HEK293T (cell line): ENCODE data around the gene SPDYE1.
"Not testable (repeated sequence)": the region's sequence is repeated elsewhere in the genome, so short reads cannot be mapped to it uniquely, and the experiment has no call there.

Experiments used
- BHLHE40 ChIP-seq: fragments of 450-650 bp; IDR thresholded peaks from 2 replicates; pipeline ENCODE4 v1.6.1; 2016; ENCODE audit warnings: mild to moderate bottlenecking, moderate library complexity, borderline replicate concordance
- ELF4 ChIP-seq: fragments of 450-650 bp; IDR thresholded peaks from 2 replicates; pipeline ENCODE4 v1.6.1; 2017; ENCODE audit warnings: antibody characterized with exemption
- FOXA1 ChIP-seq: fragments of 450-650 bp; IDR thresholded peaks from 2 replicates; pipeline ENCODE4 v1.6.1; 2016; ENCODE audit warnings: mild to moderate bottlenecking
- FOXK2 ChIP-seq: fragments of 450-650 bp; IDR thresholded peaks from 2 replicates; pipeline ENCODE4 v1.6.1; 2016; ENCODE audit warnings: mild to moderate bottlenecking
- FOXM1 ChIP-seq: fragments of 450-650 bp; IDR thresholded peaks from 2 replicates; pipeline ENCODE4 v1.6.1; 2017; ENCODE audit warnings: mild to moderate bottlenecking, borderline replicate concordance
- HDGF ChIP-seq: fragments of 450-650 bp; IDR thresholded peaks from 2 replicates; pipeline ENCODE4 v1.6.1; 2017; ENCODE audit warnings: antibody characterized with exemption, borderline replicate concordance
- L3MBTL2 ChIP-seq: fragments of 450-650 bp; conservative IDR thresholded peaks from 2 replicates; pipeline ENCODE4 v1.6.1; 2016; ENCODE audit warnings: mild to moderate bottlenecking
- LEF1 ChIP-seq: fragments of 450-650 bp; IDR thresholded peaks from 2 replicates; pipeline ENCODE4 v1.6.1; 2017; ENCODE audit warnings: mild to moderate bottlenecking, borderline replicate concordance
- PKNOX1 ChIP-seq: fragments of 450-650 bp; IDR thresholded peaks from 2 replicates; pipeline ENCODE4 v1.6.1; 2016
- SP1 ChIP-seq: fragments of 450-650 bp; IDR thresholded peaks from 2 replicates; pipeline ENCODE4 v1.6.1; 2017
- SUZ12 ChIP-seq: fragments of 450-650 bp; IDR thresholded peaks from 2 replicates; pipeline ENCODE4 v1.6.1; 2016; ENCODE audit warnings: mild to moderate bottlenecking
- ZNF384 ChIP-seq: fragments of 450-650 bp; IDR thresholded peaks from 2 replicates; pipeline ENCODE4 v1.6.1; 2016

- TF ChIP-seq SP1, PKNOX1, FOXM1, FOXA1, LEF1, ZNF384, FOXK2, BHLHE40, SUZ12, HDGF, ELF4, L3MBTL2: not testable (repeated sequence)
Observed at GRCh38 chr7:43990829-43991228, 6.9 kb upstream of the SPDYE1 start.
